GDM1 (cell line): Measurements from ENCODE around the gene VPS35.

ENCODE experiments used
- DNase-seq: peaks from one replicate; lab custom pipeline; 2025; lab: John Stamatoyannopoulos, UW

VPS35 gene

DNA sequence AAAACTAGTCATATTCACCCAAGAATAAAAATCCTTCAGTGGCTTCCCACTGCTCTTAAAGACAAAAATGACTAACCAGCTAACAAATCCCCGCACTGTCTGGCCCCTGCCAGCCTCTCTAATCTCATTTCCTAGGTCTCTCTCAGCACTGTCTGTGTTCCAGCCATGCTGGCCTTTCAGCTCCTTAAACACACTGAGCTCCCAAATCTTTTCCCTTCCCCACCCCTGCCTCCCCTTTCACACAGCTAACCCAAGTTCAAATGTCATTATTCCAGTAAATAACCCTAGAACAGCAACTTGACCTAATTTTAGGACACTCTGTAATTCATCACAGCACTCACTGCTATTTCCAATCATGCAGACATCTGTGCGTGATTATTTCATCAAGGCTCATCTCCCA is 75.6 kb downstream of the VPS35 start:
- no peak for DNase-seq

DNA sequence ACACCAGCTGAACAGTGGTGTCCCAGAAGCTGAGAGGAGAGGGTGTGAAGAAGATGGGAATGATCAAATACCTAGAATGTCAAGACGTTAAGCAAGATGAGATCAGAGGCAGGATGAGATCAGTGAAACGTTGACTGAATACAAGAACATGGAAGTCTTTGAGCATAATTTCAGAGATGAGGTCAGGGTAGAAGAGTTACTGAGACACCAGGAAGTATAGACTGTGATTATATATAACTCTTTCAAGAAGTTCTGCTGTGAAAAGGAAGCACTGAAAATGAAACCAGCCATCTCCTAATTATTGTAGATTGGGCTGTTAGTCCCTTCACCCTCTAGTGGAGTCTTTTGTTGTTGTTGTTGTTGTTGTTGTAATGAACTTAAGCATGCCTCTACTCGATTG is 76.9 kb downstream of the VPS35 start:
- no peak for DNase-seq

GRCh38 chr16:46607529-46607928 is 81.4 kb downstream of the VPS35 start:
- no peak for DNase-seq

- no peak for DNase-seq
These were observed 82.7 kb downstream of the VPS35 start for GRCh38 chr16:46606231-46606630.
